Stimulated activated naive B cell treated with anti-CD40 and anti-IgM and Interleukin-4, amounts not matched to agents 10 μg/mL and 1 μg/mL and 100 μg/mL, for 72 hours (primary cell): ENCODE data around the gene MDFI.

Experiments used
- ATAC-seq, 2 donors: fragments of 150-1000 bp; cut with Tn5 transposase; replicated peaks; 2 replicates each; pipeline ENCODE4 v1.10.0; 2021; ENCODE audit warnings: moderate library complexity in 1 of 2
- DNase-seq: peaks from one replicate; pipeline ENCODE4 v3.0.0; 2021
- H3K27ac Mint-ChIP-seq: one replicate; pipeline ENCODE4 v1.8.0; 2022; ENCODE audit warnings: mild to moderate bottlenecking, mixed read lengths
- H3K27me3 Mint-ChIP-seq, 2 donors: one replicate each; pipeline ENCODE4 v1.8.0; 2022; ENCODE audit warnings: mixed read lengths in 2 of 2
- H3K36me3 Mint-ChIP-seq, 2 donors: one replicate each; pipeline ENCODE4 v1.8.0; 2022; ENCODE audit warnings: mixed read lengths in 2 of 2, mild to moderate bottlenecking in 1 of 2
- H3K4me1 Mint-ChIP-seq, 2 donors: one replicate each; pipeline ENCODE4 v1.8.0; 2022; ENCODE audit warnings: mixed read lengths in 2 of 2, mild to moderate bottlenecking in 1 of 2
- H3K4me3 Mint-ChIP-seq, 2 donors: one replicate each; pipeline ENCODE4 v1.8.0; 2022; ENCODE audit warnings: mild to moderate bottlenecking in 2 of 2, mixed read lengths in 2 of 2, moderate library complexity in 1 of 2
- H3K9me3 Mint-ChIP-seq, 2 donors: one replicate each; pipeline ENCODE4 v1.8.0; 2022; ENCODE audit warnings: mixed read lengths in 2 of 2, mild to moderate bottlenecking in 1 of 2

Gene MDFI

GRCh38 chr6:41682497-41683272, 44.4 kb downstream of the MDFI start:
- peaks cover 10 to 23% of the 10 kb centered on the region in 2 donors for H3K36me3 Mint-ChIP-seq
- H3K4me3 Mint-ChIP-seq, result peak overlapping the region; percentile 83 to 89
- no peak for DNase-seq
- peak; percentile 20 to 28 for ATAC-seq
- H3K4me1 Mint-ChIP-seq, result peaks cover 24 to 31% of the 10 kb centered on the region in 2 donors
- H3K27me3 Mint-ChIP-seq, result no peaks in the 10 kb centered on the region
- H3K27ac Mint-ChIP-seq, result peak overlapping the region; percentile 93
- no peaks in the 10 kb centered on the region for H3K9me3 Mint-ChIP-seq

- Mint-ChIP-seq H3K27ac (peak overlapping the region; percentile 93), H3K4me1 (peaks cover 24 to 31% of the 10 kb centered on the region in 2 donors), H3K4me3 (peak overlapping the region; percentile 83 to 89), H3K36me3 (peaks cover 13 to 27% of the 10 kb centered on the region in 2 donors), H3K27me3 (no peaks in the 10 kb centered on the region), H3K9me3 (no peaks in the 10 kb centered on the region)
- no peak for DNase-seq
- ATAC-seq, result peak; percentile 18 to 32
Observed at GRCh38 chr6:41683273-41683522, 44.9 kb downstream of the MDFI start.

- Mint-ChIP-seq H3K27me3 (no peaks in the 10 kb centered on the region), H3K36me3 (peaks cover 15 to 31% of the 10 kb centered on the region in 2 donors), H3K4me3 (peak overlapping the region; percentile 83 to 89), H3K27ac (peak overlapping the region; percentile 93), H3K4me1 (peaks cover 22 to 31% of the 10 kb centered on the region in 2 donors), H3K9me3 (no peaks in the 10 kb centered on the region)
- ATAC-seq, result peak; percentile 87 to 90
- peak; percentile 68 for DNase-seq
Observed at GRCh38 chr6:41683523-41684310, 45.4 kb downstream of the MDFI start.

GRCh38 chr6:41684311-41685180, 46.3 kb downstream of the MDFI start:
- Mint-ChIP-seq H3K9me3 (no peaks in the 10 kb centered on the region), H3K27me3 (no peaks in the 10 kb centered on the region), H3K4me1 (peaks cover 25 to 38% of the 10 kb centered on the region in 2 donors), H3K4me3 (no peak overlapping the region), H3K27ac (peak overlapping the region; percentile 71), H3K36me3 (peaks cover 21 to 36% of the 10 kb centered on the region in 2 donors)
- no peak for ATAC-seq
- no peak for DNase-seq

- Mint-ChIP-seq H3K4me1 (peaks cover 35 to 50% of the 10 kb centered on the region in 2 donors), H3K4me3 (no peak overlapping the region), H3K36me3 (peaks cover 32 to 47% of the 10 kb centered on the region in 2 donors), H3K27ac (peak overlapping the region; percentile 81), H3K27me3 (no peaks in the 10 kb centered on the region), H3K9me3 (no peaks in the 10 kb centered on the region)
- ATAC-seq, result no peak
- no peak for DNase-seq
Observed at GRCh38 chr6:41685641-41686380, 47.5 kb downstream of the MDFI start.

- Mint-ChIP-seq H3K27ac (peak overlapping the region; percentile 81), H3K36me3 (peaks cover 45 to 55% of the 10 kb centered on the region in 2 donors)
Observed at GRCh38 chr6:41687501-41688175, 49.4 kb downstream of the MDFI start.

GRCh38 chr6:41688256-41688965, 50.1 kb downstream of the MDFI start:
- Mint-ChIP-seq H3K4me3 (no peak overlapping the region), H3K27ac (peak overlapping the region; percentile 92), H3K36me3 (peaks cover 45 to 53% of the 10 kb centered on the region in 2 donors), H3K9me3 (no peaks in the 10 kb centered on the region), H3K27me3 (no peaks in the 10 kb centered on the region), H3K4me1 (peaks cover 28 to 53% of the 10 kb centered on the region in 2 donors)
- ATAC-seq, result no peak
- no peak for DNase-seq

More at GRCh38 chr6:41687501-41688175, 49.4 kb downstream of the MDFI start:
- H3K9me3 Mint-ChIP-seq, result no peaks in the 10 kb centered on the region
- ATAC-seq (no peak), DNase-seq (no peak)
- no peaks in the 10 kb centered on the region for H3K27me3 Mint-ChIP-seq
- H3K4me3 Mint-ChIP-seq, result no peak overlapping the region
- H3K4me1 Mint-ChIP-seq, result peaks cover 36 to 55% of the 10 kb centered on the region in 2 donors

GRCh38 chr6:41689171-41690008, 51.1 kb downstream of the MDFI start:
- ATAC-seq, result no peak

GRCh38 chr6:41690541-41691330, 52.5 kb downstream of the MDFI start:
- Mint-ChIP-seq H3K4me3 (no peak overlapping the region), H3K27me3 (no peaks in the 10 kb centered on the region)

More at GRCh38 chr6:41689171-41690008, 51.1 kb downstream of the MDFI start:
- Mint-ChIP-seq H3K27me3 (no peaks in the 10 kb centered on the region), H3K9me3 (no peaks in the 10 kb centered on the region), H3K36me3 (peaks cover 45 to 49% of the 10 kb centered on the region in 2 donors), H3K4me1 (peaks cover 29 to 53% of the 10 kb centered on the region in 2 donors), H3K27ac (peak overlapping the region; percentile 92), H3K4me3 (no peak overlapping the region)
- DNase-seq, result no peak

GRCh38 chr6:41691426-41692079, 53.3 kb downstream of the MDFI start:
- Mint-ChIP-seq H3K9me3 (no peaks in the 10 kb centered on the region), H3K27me3 (no peaks in the 10 kb centered on the region), H3K27ac (peak overlapping the region; percentile 75), H3K36me3 (peaks cover 53 to 56% of the 10 kb centered on the region in 2 donors), H3K4me3 (no peak overlapping the region), H3K4me1 (peaks cover 36 to 69% of the 10 kb centered on the region in 2 donors)
- DNase-seq (no peak), ATAC-seq (no peak)

More at GRCh38 chr6:41690541-41691330, 52.5 kb downstream of the MDFI start:
- peak overlapping the region; percentile 84 for H3K27ac Mint-ChIP-seq
- H3K9me3 Mint-ChIP-seq, result no peaks in the 10 kb centered on the region
- no peak for ATAC-seq
- H3K36me3 Mint-ChIP-seq, result peaks cover 54 to 56% of the 10 kb centered on the region in 2 donors
- no peak for DNase-seq
- peaks cover 36 to 61% of the 10 kb centered on the region in 2 donors for H3K4me1 Mint-ChIP-seq

GRCh38 chr6:41692080-41692675, 53.9 kb downstream of the MDFI start:
- Mint-ChIP-seq H3K27me3 (no peaks in the 10 kb centered on the region), H3K36me3 (peaks cover 50 to 53% of the 10 kb centered on the region in 2 donors), H3K4me1 (peaks cover 38 to 73% of the 10 kb centered on the region in 2 donors), H3K27ac (peak overlapping the region; percentile 75), H3K9me3 (no peaks in the 10 kb centered on the region), H3K4me3 (no peak overlapping the region)
- no peak for ATAC-seq
- no peak for DNase-seq
